ENCODE measurements around the gene STIM2. TPM values are rescaled to one million over a fixed set of nuclear protein-coding genes. Genes with fewer than 3 reads are reported as not detected.

The STIM2 gene
- total and polyA plus RNA-seq, 2 of the 4 experiments (the other 2 are of a cell fraction), result 16.1 to 27.6 TPM

- POLR2A ChIA-PET (ENCODE audit: unreplicated experiment), result no interaction called here
Observed at GRCh38 chr4:26993539-26993938, 132.9 kb downstream of the STIM2 start.

More at GRCh38 chr4:26993539-26993938, 132.9 kb downstream of the STIM2 start:
- H3K9me1 ChIP-seq (ENCODE audit: insufficient read depth, low read length), result no peaks in the 10 kb centered on the region
- no peaks in the 10 kb centered on the region for H3K27me3 ChIP-seq (ENCODE audit: control insufficient read depth, insufficient read depth, low read length)
- H2AFZ ChIP-seq (replicated peaks; ENCODE audit: low read length, poor library complexity), result no peak overlapping the region
- H3K14ac ChIP-seq (replicated peaks; ENCODE audit: low read depth, low read length), result no peak overlapping the region
- H2BK15ac ChIP-seq (ENCODE audit: low read depth, low read length), result no peak overlapping the region
- H3K9ac ChIP-seq (ENCODE audit: low read depth, low read length), result no peak overlapping the region
- H4K5ac ChIP-seq (ENCODE audit: low read depth, low read length), result no peak overlapping the region
- no CpG with 5 or more reads among the region's 3 CpGs for WGBS, 2 experiments (ENCODE audit: extremely low coverage in 2 of 2, insufficient read length in 1 of 2)
- no peak overlapping the region for H2BK20ac ChIP-seq (ENCODE audit: low read depth, low read length)
- no peak overlapping the region for H3K56ac ChIP-seq (ENCODE audit: extremely low read depth, insufficient read depth, low read length)
- H3K4me2 ChIP-seq (ENCODE audit: low read depth, low read length), result no peak overlapping the region
- H3K36me3 ChIP-seq (ENCODE audit: control insufficient read depth, insufficient read depth, low read length), result no peaks in the 10 kb centered on the region
- no peak overlapping the region for H4K8ac ChIP-seq (ENCODE audit: low read depth in 2 of 2, low read length in 2 of 2)
- no peak overlapping the region for H3K18ac ChIP-seq (ENCODE audit: low read depth, low read length)
- H2AK5ac ChIP-seq (ENCODE audit: low read depth, low read length), result no peak overlapping the region
- no peak overlapping the region for H3K23ac ChIP-seq (ENCODE audit: low read depth, low read length)
- intact Hi-C loops (cut with micrococcal nuclease) (no loop called here), dilution Hi-C loops (cut with HindIII; ENCODE audit: low sequenced_read_pairs, unreplicated experiment) (no loop called here), in situ Hi-C loops (cut with MboI; ENCODE audit: low sequenced_read_pairs) (no loop called here)
- CTCF ChIA-PET, result no interaction called here
- H2BK120ac ChIP-seq (ENCODE audit: low read depth, low read length), result no peak overlapping the region
- H3K4ac ChIP-seq (ENCODE audit: low read depth, low read length), result no peak overlapping the region
- no peak overlapping the region for H4K91ac ChIP-seq (ENCODE audit: insufficient read depth, low read depth, low read length)
- TF ChIP-seq MAFK (IDR thresholded peaks at IDR 0.05; ENCODE audit: low read depth, low read length), result no peak
- no peak for TF ChIP-seq CHD1 (IDR thresholded peaks at IDR 0.05; ENCODE audit: low read depth, low read length)
- no peak for TF ChIP-seq RFX5 (IDR thresholded peaks at IDR 0.05; ENCODE audit: low read depth, low read length)
- TF ChIP-seq CTCF (conservative IDR thresholded peaks at IDR 0.05; ENCODE audit: low read depth, low read length), result no peak
- TF ChIP-seq BHLHE40 (IDR thresholded peaks at IDR 0.05; ENCODE audit: low read depth, low read length), result no peak
- TF ChIP-seq USF2 (IDR thresholded peaks at IDR 0.05; ENCODE audit: low read depth, low read length), result no peak
- TF ChIP-seq NFE2L2 (IDR thresholded peaks at IDR 0.05; ENCODE audit: low read depth, low read length), result no peak
- TF ChIP-seq RAD21 (IDR thresholded peaks at IDR 0.05; ENCODE audit: low read length), result no peak
- TF ChIP-seq CEBPB (IDR thresholded peaks at IDR 0.05; ENCODE audit: low read depth, low read length), result no peak
- peaks cover 2% of the 10 kb centered on the region; the same call in 1 of the 2 replicates for H3K4me1 ChIP-seq (ENCODE audit: control insufficient read depth, insufficient read depth, low read length)
- ATAC-seq (ENCODE audit: low read depth) (peak; percentile 67), DNase-seq (peak; percentile 57)
- no peaks in the 10 kb centered on the region for H3K9me3 ChIP-seq (ENCODE audit: control insufficient read depth, insufficient read depth, low read length)
- no peaks in the 10 kb centered on the region for H4K20me1 ChIP-seq (ENCODE audit: insufficient read depth, low read length)
- H3K27ac ChIP-seq (ENCODE audit: insufficient read depth, low read length), result no peak overlapping the region
- no peak overlapping the region for H2BK5ac ChIP-seq (ENCODE audit: low read depth, low read length, poor library complexity, severe bottlenecking)
- no peaks in the 10 kb centered on the region for H3K79me1 ChIP-seq (ENCODE audit: low read depth in 1 of 2, low read length in 2 of 2)
- no TSS peak for BruUV-seq (replicated peaks)
- H2AK9ac ChIP-seq (replicated peaks; ENCODE audit: low read depth, low read length, poor library complexity), result no peak overlapping the region
- H3K4me3 ChIP-seq (ENCODE audit: insufficient read depth, low read depth, low read length), result no peak overlapping the region
